Fibroblast of the aortic adventitia (primary cell): ENCODE measurements around the gene MOB1B. TPM values are rescaled to one million over a fixed set of nuclear protein-coding genes. Genes with fewer than 3 reads are reported as not detected.
A peak's percentile ranks its signal among the peaks of the same experiment; 100 is the strongest.

Source experiments
- DNase-seq: peaks from one replicate; pipeline ENCODE4 v3.0.0-alpha.2; 2010; ENCODE audit warnings: low read depth
- H3K4me3 ChIP-seq: 2 replicates; pipeline ENCODE4 v1.5.1; 2011; ENCODE audit warnings: low read depth, mild to moderate bottlenecking, control low read depth, low read length, moderate library complexity
- total RNA-seq: library from RNA; depleted of rRNA; stranded (reverse); fragments of >200 nt; gene quantifications from 2 replicates; pipeline ENCODE4 v1.2.3, GENCODE V29; 2012; ENCODE audit warnings: low replicate concordance
- TF ChIP-seq, protein P1 (sequence below): IDR thresholded peaks from 2 replicates; pipeline ENCODE4 v1.5.1; 2011; ENCODE audit warnings: mild to moderate bottlenecking, low read length, control low read depth, inconsistent platforms; ENCODE audit not compliant: insufficient read depth

The MOB1B gene
- total RNA-seq, 1 donor, result 11.8 TPM

DNA sequence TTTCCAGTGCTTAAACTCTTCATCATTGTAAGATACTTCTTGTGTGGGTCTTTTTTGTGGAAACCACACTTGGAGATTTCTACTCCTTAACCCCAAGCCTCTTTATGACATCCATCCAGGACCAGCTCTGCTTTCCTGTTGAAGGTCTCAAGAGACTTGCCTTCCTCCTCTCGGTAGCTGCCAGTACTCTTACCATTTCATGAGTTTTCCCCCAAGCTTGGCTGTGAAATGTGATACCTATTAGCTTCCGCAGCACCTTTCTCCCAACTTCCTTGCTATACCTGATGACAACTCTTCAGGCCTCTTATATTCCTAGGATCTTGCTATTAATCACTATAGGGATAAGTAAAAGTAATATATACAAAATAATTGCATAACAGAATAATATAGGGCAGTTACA lies 89.4 kb downstream of the MOB1B start:
- no peak overlapping the region for H3K4me3 ChIP-seq
- TF ChIP-seq, protein P1, sequence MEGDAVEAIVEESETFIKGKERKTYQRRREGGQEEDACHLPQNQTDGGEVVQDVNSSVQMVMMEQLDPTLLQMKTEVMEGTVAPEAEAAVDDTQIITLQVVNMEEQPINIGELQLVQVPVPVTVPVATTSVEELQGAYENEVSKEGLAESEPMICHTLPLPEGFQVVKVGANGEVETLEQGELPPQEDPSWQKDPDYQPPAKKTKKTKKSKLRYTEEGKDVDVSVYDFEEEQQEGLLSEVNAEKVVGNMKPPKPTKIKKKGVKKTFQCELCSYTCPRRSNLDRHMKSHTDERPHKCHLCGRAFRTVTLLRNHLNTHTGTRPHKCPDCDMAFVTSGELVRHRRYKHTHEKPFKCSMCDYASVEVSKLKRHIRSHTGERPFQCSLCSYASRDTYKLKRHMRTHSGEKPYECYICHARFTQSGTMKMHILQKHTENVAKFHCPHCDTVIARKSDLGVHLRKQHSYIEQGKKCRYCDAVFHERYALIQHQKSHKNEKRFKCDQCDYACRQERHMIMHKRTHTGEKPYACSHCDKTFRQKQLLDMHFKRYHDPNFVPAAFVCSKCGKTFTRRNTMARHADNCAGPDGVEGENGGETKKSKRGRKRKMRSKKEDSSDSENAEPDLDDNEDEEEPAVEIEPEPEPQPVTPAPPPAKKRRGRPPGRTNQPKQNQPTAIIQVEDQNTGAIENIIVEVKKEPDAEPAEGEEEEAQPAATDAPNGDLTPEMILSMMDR, result no peak

DNA sequence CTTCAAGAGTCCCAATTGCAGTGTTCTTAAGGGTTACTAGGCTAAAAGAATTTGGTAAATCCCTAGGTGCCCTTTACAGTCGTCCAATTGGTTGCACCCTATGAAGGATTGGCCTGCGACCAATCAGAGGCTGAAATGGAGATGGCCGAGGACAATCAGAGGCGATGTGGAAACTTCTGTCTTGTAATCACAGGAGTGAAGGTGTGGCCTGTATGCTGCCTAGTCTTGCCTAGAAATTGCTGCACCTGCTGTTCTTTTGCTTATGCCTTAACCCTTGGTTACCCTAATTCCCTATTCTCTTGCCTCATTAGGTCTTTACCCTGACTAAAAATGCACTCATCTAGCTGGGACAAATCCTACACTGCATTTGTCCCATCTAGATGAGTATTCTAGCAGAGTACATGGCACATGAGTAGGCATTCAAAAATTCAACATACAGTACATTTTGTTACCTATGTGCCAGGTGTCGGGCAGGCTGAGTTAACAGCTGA lies 90.3 kb downstream of the MOB1B start:
- no peak for DNase-seq
- peak overlapping the region; percentile 96 for H3K4me3 ChIP-seq
- TF ChIP-seq, protein P1, result no peak

More for the DNA sequence above, 89.4 kb downstream of the MOB1B start:
- no peak for DNase-seq

DNA sequence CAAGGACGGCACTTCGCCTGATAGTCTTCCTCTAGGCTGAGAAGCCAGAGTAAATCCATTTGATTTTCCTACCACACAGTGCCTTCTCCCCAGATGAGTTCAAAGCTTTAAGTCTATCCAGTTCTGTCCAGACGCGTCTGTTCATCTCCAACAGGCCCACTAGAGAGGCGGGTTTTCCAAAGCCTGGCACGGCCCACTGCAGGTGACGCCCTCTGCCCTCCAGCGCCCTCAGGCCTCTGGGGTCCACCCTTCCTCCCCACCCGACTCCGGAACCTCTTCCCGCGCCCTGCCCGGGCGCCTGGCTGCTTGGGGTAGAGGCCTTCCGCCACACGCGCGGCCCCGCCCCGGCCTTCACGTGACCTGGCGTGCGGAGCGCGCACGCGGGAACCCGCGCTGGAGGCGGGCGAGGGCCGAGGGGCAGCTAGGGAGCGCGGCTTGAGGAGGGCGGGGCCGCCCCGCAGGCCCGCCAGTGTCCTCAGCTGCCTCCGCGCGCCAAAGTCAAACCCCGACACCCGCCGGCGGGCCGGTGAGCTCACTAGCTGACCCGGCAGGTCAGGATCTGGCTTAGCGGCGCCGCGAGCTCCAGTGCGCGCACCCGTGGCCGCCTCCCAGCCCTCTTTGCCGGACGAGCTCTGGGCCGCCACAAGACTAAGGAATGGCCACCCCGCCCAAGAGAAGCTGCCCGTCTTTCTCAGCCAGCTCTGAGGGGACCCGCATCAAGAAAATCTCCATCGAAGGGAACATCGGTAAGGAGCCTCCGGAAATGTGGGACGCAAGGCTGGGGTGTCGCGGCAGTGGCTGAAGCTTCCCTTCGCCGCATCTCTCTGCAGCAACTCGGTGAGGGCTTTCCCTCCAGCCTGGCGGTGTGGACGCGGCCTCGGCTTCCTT lies 91.3 kb downstream of the MOB1B start, which contains the start of gene DCK:
DCK (plus strand) TSS at position 469 of the 888 bp plus-strand sequence; CDS start at position 656, 187 bp downstream.
- peak within 1 kb of the TSS; percentile 96 for H3K4me3 ChIP-seq
- peak; percentile 85 for DNase-seq
- TF ChIP-seq, protein P1, result no peak

DNA sequence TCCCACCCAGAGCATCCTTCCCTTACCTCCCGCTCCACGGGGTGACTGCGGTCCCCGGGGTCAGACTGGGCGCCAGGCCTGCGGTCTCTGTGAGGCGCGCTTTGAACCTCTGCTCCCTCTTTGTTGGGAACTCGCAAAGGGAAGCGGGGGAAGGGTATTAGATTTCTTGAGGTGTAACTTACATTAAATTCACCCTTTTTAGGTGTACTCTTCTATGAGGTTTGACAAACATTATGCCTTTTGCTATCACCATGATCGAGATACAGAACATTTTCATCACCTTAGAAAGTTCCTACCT lies 91.8 kb downstream of the MOB1B start:
- DNase-seq, result no peak
- TF ChIP-seq, protein P1, result no peak
- peak overlapping the region; percentile 96 for H3K4me3 ChIP-seq

DNA sequence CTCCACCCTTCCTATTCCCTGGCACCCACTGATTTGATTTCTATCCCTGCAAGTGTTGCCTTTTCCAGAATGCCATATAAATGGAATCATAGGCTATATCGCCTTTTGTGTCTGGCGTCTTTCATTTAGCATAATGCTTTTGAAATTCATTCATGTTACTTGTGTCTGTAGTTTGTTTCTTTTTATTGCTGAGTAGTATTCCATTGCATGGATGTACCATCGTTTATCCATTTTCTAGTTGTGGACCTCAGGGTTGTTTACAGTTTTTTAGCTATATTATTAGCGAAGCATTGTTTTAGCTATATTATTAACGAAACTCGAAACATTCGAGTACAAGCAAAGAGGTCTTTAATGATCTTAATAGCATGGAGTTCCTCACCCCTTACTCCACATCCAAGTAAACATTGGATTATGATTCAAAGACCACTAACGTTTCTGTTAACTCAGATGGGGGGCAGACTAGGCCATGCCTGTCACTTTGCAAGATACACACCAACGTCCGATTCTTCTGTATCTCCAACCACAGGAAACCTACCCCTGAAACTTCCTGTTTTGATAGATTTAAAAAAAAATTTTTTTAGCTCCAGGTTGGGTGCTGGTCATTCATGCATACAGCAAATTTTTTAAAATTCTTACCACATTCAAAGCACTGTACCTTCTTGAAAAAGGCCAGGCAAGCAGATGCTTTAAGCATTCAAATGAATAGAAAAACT lies 92.4 kb downstream of the MOB1B start:
- TF ChIP-seq, protein P1, result no peak
- H3K4me3 ChIP-seq, result peak overlapping the region; percentile 96
- DNase-seq, result no peak

DNA sequence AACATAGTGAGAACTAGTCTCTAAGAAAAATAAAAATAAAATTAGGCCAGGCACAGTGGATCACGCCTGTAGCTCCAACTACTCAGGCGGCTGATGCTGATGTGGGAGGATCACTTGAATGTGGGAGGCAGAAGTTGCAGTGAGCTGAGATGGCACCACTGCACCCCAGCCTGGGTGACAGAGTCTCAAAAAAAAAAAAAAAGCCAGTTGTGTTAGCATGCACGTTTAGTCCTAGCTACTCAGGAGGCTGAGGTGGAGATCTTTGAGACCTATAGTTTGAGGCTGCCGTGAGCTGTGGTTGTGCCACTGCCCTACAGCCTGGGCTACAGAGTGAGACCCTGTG lies 93.8 kb downstream of the MOB1B start:
- no peak overlapping the region for H3K4me3 ChIP-seq
- TF ChIP-seq, protein P1, result no peak
- DNase-seq, result no peak
